A549 (cell line): Measurements from ENCODE around the gene GPATCH1. TPM values are rescaled to one million over a fixed set of nuclear protein-coding genes. Genes with fewer than 3 reads are reported as not detected.

Source experiments
- ATAC-seq, 2 experiments: fragments of 200-7000 bp in 1 of 2; fragments of >200 bp in 1 of 2; cut with Nextera tagmentation in 1 of 2; cut with Tn5 transposase in 1 of 2; 3 replicates each; pipeline versions ENCODE4 v1.8.0 to v1.9.1; 2018 to 2020; ENCODE audit warnings: mild to moderate bottlenecking in 1 of 2, moderate library complexity in 1 of 2
- CTCF ChIA-PET: fragments of 300-600 bp; sonication (Branson Sonifier 250); formaldehyde crosslinking; extraction: SDS; loops from one replicate; lab custom pipeline; 2021; ENCODE audit warnings: antibody characterized with exemption, inconsistent platforms; lab: Yijun Ruan, JAX
- POLR2A ChIA-PET: fragments of 350-600 bp; formaldehyde crosslinking; extraction: SDS; loops from one replicate; lab custom pipeline; 2021; ENCODE audit warnings: antibody characterized with exemption, inconsistent platforms; lab: Yijun Ruan, JAX
- DNase-seq, 2 experiments: peaks; one replicate each; pipeline versions ENCODE4 v3.0.0 to v3.0.0-alpha.2; 2011 to 2016; ENCODE audit warnings: low read depth in 1 of 2, low spot score in 1 of 2
- FAIRE-seq: peaks from 2 replicates; lab custom pipeline; 2011; peaks lifted over from hg19 to GRCh38; lab: Jason Lieb, UNC
- H3K27ac ChIP-seq, 2 experiments: fragments of >200 bp; sonication (Bioruptor Twin); formaldehyde crosslinking; 3 replicates each; pipeline ENCODE4 v1.5.1; 2016 to 2017
- H3K4me1 ChIP-seq: fragments of >200 bp; sonication (Bioruptor Twin); formaldehyde crosslinking; 3 replicates; pipeline ENCODE4 v1.6.1; 2016
- H3K4me2 ChIP-seq: fragments of >200 bp; sonication (Bioruptor Twin); formaldehyde crosslinking; 3 replicates; pipeline ENCODE4 v1.6.1; 2016
- H3K4me3 ChIP-seq: fragments of >200 bp; sonication (Bioruptor Twin); formaldehyde crosslinking; 3 replicates; pipeline ENCODE4 v1.5.1; 2016
- H3K9me3 ChIP-seq: fragments of >200 bp; sonication (Bioruptor Twin); formaldehyde crosslinking; 3 replicates; pipeline ENCODE4 v1.6.1; 2016
- BHLHE40 ChIP-seq: IDR thresholded peaks from 2 replicates; pipeline ENCODE4 v1.6.1; 2012; ENCODE audit warnings: low read depth, low read length, inconsistent platforms
- CBX2 ChIP-seq: fragments of 200-600 bp; sonication (generic); IDR thresholded peaks from 2 replicates; pipeline ENCODE4 v1.6.1; 2016; ENCODE audit warnings: low read depth, mild to moderate bottlenecking, borderline replicate concordance
- CHD2 ChIP-seq: fragments of 150-350 bp; IDR thresholded peaks from 2 replicates; pipeline ENCODE4 v1.6.1; 2014; ENCODE audit warnings: low read length; ENCODE audit not compliant: partially characterized antibody
- FOSB ChIP-seq: fragments of 250-450 bp; sonication (Bioruptor Pico); IDR thresholded peaks from 2 replicates; pipeline ENCODE4 v1.5.0; 2020; ENCODE audit warnings: mild to moderate bottlenecking, moderate library complexity
- FOSL2 ChIP-seq, 2 experiments: fragments of 450-650 bp in 1 of 2; fragments of >200 bp in 1 of 2; sonication (Bioruptor Twin) in 1 of 2; formaldehyde crosslinking; IDR thresholded peaks; 2 replicates each; pipeline versions ENCODE4 v1.5.0 to v1.6.1; 2016 to 2020; ENCODE audit warnings: mild to moderate bottlenecking in 1 of 2, moderate library complexity in 1 of 2
- FOXS1 ChIP-seq: fragments of 250-450 bp; sonication (Bioruptor Pico); IDR thresholded peaks from 2 replicates; pipeline ENCODE4 v1.5.0; 2020; ENCODE audit warnings: mild to moderate bottlenecking, moderate library complexity
- HDAC2 ChIP-seq: fragments of 200-600 bp; sonication (generic); IDR thresholded peaks from 2 replicates; pipeline ENCODE4 v1.6.1; 2016
- HEYL ChIP-seq: fragments of 250-450 bp; sonication (Bioruptor Pico); IDR thresholded peaks from 2 replicates; pipeline ENCODE4 v1.8.0; 2021; ENCODE audit warnings: mild to moderate bottlenecking, moderate library complexity
- HOXA7 ChIP-seq: fragments of 250-450 bp; sonication (Bioruptor Pico); IDR thresholded peaks from 2 replicates; pipeline ENCODE4 v1.5.0; 2020; ENCODE audit warnings: mild to moderate bottlenecking, moderate library complexity
- HOXB13 ChIP-seq: fragments of 250-450 bp; sonication (Bioruptor Pico); IDR thresholded peaks from 2 replicates; pipeline ENCODE4 v1.5.0; 2020; ENCODE audit warnings: low read depth, mild to moderate bottlenecking, moderate library complexity
- HOXB5 ChIP-seq: fragments of 250-450 bp; sonication (Bioruptor Pico); IDR thresholded peaks from 2 replicates; pipeline ENCODE4 v1.5.0; 2020; ENCODE audit warnings: mild to moderate bottlenecking, moderate library complexity
- JUN ChIP-seq, 2 experiments: fragments of >200 bp; sonication (Bioruptor Twin); formaldehyde crosslinking; IDR thresholded peaks; 2 replicates in 1 of 2; 3 replicates in 1 of 2; pipeline ENCODE4 v1.6.1; 2016 to 2017
- RAD21 ChIP-seq, 2 experiments: fragments of >200 bp in 1 of 2; sonication (Bioruptor Twin) in 1 of 2; formaldehyde crosslinking in 1 of 2; IDR thresholded peaks in 1 of 2; conservative IDR thresholded peaks in 1 of 2; 2 replicates in 1 of 2; 3 replicates in 1 of 2; pipeline ENCODE4 v1.6.1; 2012 to 2018; ENCODE audit warnings: inconsistent platforms in 1 of 2
- RFX5 ChIP-seq: fragments of 450-650 bp; IDR thresholded peaks from 2 replicates; pipeline ENCODE4 v1.7.1; 2014; ENCODE audit warnings: antibody characterized with exemption, mild to moderate bottlenecking, moderate library complexity
- ZFP36 ChIP-seq: fragments of 450-650 bp; IDR thresholded peaks from 2 replicates; pipeline ENCODE4 v1.6.1; 2014; ENCODE audit warnings: borderline replicate concordance; ENCODE audit not compliant: partially characterized antibody
- ZNF302 ChIP-seq: fragments of 250-450 bp; sonication (Bioruptor Pico); IDR thresholded peaks from 2 replicates; pipeline ENCODE4 v1.9.0; 2021; ENCODE audit warnings: inconsistent platforms, mild to moderate bottlenecking, moderate library complexity
- ZSCAN20 ChIP-seq: fragments of 250-450 bp; sonication (Bioruptor Pico); IDR thresholded peaks from 2 replicates; pipeline ENCODE4 v1.8.0; 2022; ENCODE audit warnings: mild to moderate bottlenecking, moderate library complexity
- WGBS: methylation state at CpG from one replicate; pipeline ENCODE4 v1.1.6; 2017; ENCODE audit errors: missing lambda C conversion rate; 5-methylcytosine and 5-hydroxymethylcytosine counted together
- polyA plus RNA-seq, 4 experiments: library from polyadenylated mRNA; depleted of rRNA in 3 of 4; stranded (reverse); fragments of >200 nt; fragmentation: RNase III in 1 of 4; extraction: RNeasy Plus Mini Kit Qiagen cat#74134 plus additional on column Dnase treatment in 1 of 4; gene quantifications; 2 replicates in 3 of 4; 3 replicates in 1 of 4; pipeline ENCODE4 v1.2.3, GENCODE V29; 2011 to 2017
- TF ChIP-seq, protein P1 (sequence below): IDR thresholded peaks from 2 replicates; pipeline ENCODE4 v1.6.1; 2012
- TF ChIP-seq, protein P2 (sequence below): fragments of >200 bp; sonication (Bioruptor Twin); formaldehyde crosslinking; IDR thresholded peaks from 2 replicates; pipeline ENCODE4 v1.6.1; 2016
- TF ChIP-seq, protein P3 (sequence below): fragments of 200-600 bp; sonication (generic); IDR thresholded peaks from 2 replicates; pipeline ENCODE4 v1.6.1; 2016; ENCODE audit warnings: antibody characterized with exemption, mild to moderate bottlenecking, moderate library complexity

The GPATCH1 gene
- polyA plus RNA-seq, 2 of the 4 experiments (the other 2 are of a cell fraction) = 12.1 to 24.2 TPM

DNA sequence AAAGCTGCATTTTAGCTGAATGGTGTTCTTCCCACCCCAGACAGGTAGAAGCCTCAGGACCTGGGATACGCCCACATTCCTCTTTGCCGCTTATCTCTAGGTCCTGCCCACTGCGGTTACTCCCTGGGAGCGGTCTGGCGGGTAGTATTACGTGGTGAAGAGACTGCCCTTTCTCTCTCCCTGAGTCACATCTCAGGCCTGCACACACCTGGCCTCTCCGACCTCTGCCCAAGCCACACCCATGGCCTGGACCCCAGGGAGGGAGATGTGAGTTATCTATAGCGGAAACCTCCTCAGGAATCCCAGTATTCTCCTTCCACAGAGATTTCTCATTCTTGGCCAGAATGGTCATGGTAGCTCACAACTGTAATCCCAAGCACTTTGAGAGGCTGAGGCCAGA, 33.6 kb upstream of the GPATCH1 start:
- H3K4me2 ChIP-seq = peak overlapping the region; percentile 6; the same call in 1 of the 3 replicates
- ATAC-seq = no peak
- 88% methylated on average over 8 of the region's 8 CpGs for WGBS

DNA sequence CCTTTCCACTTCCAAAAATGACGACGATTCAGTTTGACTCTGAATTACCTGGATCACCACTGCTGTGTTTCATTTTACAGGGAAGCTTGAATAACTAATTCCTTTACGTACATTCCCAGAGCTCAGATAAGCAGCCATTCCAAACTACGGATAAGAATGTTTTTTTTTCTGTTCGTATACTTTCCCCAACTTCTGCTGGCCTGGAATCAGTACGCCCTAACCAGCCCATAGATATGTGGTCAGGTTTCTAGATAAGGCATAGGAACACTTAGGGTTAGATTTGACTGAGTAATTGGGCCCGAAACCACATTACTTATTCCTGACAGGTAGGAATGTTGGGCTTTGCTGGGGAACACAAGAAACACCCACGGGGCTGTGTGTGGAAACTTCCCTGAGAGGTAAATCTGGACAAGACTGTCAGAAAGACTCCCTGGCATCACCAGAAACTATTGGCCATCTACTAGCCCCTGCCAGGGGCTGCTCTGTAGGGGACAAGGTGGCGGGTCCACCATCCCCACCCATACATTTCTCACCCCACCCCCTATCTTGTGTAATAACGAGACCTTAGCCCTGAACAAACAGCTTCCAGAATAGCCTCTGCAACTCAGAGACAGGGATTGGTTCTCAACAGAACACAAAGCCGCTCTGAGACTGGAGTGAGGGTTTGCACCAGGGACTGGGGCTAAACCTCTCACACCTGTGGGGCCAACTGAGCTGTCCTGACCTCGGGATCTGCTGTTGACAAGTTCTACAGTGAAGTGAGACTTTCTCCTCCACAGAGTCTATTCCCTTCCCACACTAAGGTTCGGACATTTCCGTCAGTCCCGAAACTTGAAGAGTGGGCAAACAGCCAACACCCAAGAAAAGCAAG, 31.9 kb upstream of the GPATCH1 start:
- CTCF ChIA-PET = interaction anchor here (0.9 to 3.6 kb wide), 5 partner anchors 10 to 74 kb away, joined by 3 to 14 read pairs (median 3); no protein-coding TSS in a partner anchor
- no peak overlapping the region for H3K4me3 ChIP-seq
- peak; percentile 91 for FAIRE-seq

More for the DNA sequence above, 33.6 kb upstream of the GPATCH1 start:
- FAIRE-seq (no peak), DNase-seq (peak in 1 of 2 experiments; percentile 65)
- H3K27ac ChIP-seq = peak overlapping the region in 1 of 2 experiments; percentile 54; a peak in 3 of 6 replicates
- CTCF ChIA-PET = interaction anchor here (0.9 to 3.6 kb wide), 9 partner anchors 9 to 137 kb away, joined by 3 to 14 read pairs (median 4); no protein-coding TSS in a partner anchor
- peaks cover 4% of the 10 kb centered on the region; the same call in 1 of the 3 replicates for H3K9me3 ChIP-seq
- TF ChIP-seq CBX2 = no peak
- TF ChIP-seq, protein P1, sequence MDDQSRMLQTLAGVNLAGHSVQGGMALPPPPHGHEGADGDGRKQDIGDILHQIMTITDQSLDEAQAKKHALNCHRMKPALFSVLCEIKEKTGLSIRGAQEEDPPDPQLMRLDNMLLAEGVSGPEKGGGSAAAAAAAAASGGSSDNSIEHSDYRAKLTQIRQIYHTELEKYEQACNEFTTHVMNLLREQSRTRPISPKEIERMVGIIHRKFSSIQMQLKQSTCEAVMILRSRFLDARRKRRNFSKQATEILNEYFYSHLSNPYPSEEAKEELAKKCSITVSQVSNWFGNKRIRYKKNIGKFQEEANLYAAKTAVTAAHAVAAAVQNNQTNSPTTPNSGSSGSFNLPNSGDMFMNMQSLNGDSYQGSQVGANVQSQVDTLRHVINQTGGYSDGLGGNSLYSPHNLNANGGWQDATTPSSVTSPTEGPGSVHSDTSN = 0 out of 2 replicates have a peak, but pooled peaks have one; percentile 2
- TF ChIP-seq FOXS1 = 0 out of 2 replicates have a peak, but pooled peaks have one; percentile 2
- no peak overlapping the region for H3K4me3 ChIP-seq
- peaks cover 58% of the 10 kb centered on the region for H3K4me1 ChIP-seq
- POLR2A ChIA-PET = interaction anchor here (0.8 kb wide), 1 partner anchor 18 kb away, joined by 4 read pairs; no protein-coding TSS in a partner anchor

DNA sequence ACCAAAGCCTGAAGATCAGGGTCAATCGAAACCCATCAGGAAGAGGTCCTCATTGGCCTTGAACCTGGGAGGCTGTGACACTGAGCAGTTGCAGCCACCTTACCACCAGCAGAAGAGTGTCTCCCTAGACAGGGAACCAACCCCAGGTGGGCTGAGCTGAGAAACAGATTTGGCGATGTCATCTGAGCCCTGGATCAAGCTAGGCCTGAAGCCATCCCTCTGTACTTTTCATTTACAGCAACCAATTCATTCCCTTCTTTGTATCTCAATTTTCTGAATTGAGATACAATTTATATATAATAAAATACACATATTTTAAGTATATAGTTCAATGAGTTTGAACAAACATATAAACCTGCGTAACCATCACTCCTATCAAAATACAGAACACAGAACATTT, 30.9 kb upstream of the GPATCH1 start:
- ATAC-seq = no peak
- Histone ChIP-seq H3K9me3 (no peaks in the 10 kb centered on the region), H3K27ac (peak overlapping the region in 1 of 2 experiments; percentile 74; a peak in 4 of 6 replicates), H3K4me3 (no peak overlapping the region), H3K4me1 (peaks cover 74% of the 10 kb centered on the region), H3K4me2 (no peak overlapping the region)
- FAIRE-seq = peak; percentile 65
- 96% methylated on average over 3 of the region's 3 CpGs for WGBS
- DNase-seq = no peak
- TF ChIP-seq HOXA7 (no peak), ZSCAN20 (CRISPR knock-in tag) (no peak), HDAC2 (no peak), RFX5 (no peak), CHD2 (no peak), ZFP36 (no peak), ZNF302 (CRISPR knock-in tag) (no peak), FOSL2 (IDR thresholded peaks at IDR 0.05) (no peak), FOSL2 (CRISPR knock-in tag; IDR thresholded peaks at IDR 0.05) (no peak), FOSB (no peak), BHLHE40 (no peak), HOXB13 (CRISPR knock-in tag) (no peak), CBX2 (no peak)
- TF ChIP-seq, protein P2, sequence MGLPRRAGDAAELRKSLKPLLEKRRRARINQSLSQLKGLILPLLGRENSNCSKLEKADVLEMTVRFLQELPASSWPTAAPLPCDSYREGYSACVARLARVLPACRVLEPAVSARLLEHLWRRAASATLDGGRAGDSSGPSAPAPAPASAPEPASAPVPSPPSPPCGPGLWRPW = no peak
- TF ChIP-seq, protein P3, sequence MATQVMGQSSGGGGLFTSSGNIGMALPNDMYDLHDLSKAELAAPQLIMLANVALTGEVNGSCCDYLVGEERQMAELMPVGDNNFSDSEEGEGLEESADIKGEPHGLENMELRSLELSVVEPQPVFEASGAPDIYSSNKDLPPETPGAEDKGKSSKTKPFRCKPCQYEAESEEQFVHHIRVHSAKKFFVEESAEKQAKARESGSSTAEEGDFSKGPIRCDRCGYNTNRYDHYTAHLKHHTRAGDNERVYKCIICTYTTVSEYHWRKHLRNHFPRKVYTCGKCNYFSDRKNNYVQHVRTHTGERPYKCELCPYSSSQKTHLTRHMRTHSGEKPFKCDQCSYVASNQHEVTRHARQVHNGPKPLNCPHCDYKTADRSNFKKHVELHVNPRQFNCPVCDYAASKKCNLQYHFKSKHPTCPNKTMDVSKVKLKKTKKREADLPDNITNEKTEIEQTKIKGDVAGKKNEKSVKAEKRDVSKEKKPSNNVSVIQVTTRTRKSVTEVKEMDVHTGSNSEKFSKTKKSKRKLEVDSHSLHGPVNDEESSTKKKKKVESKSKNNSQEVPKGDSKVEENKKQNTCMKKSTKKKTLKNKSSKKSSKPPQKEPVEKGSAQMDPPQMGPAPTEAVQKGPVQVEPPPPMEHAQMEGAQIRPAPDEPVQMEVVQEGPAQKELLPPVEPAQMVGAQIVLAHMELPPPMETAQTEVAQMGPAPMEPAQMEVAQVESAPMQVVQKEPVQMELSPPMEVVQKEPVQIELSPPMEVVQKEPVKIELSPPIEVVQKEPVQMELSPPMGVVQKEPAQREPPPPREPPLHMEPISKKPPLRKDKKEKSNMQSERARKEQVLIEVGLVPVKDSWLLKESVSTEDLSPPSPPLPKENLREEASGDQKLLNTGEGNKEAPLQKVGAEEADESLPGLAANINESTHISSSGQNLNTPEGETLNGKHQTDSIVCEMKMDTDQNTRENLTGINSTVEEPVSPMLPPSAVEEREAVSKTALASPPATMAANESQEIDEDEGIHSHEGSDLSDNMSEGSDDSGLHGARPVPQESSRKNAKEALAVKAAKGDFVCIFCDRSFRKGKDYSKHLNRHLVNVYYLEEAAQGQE = no peak
- ChIA-PET POLR2A (no interaction called here), CTCF (interaction anchor here (2.6 to 3.6 kb wide), 2 partner anchors 9 to 68 kb away, joined by 11 to 14 read pairs; no protein-coding TSS in a partner anchor)

More for the DNA sequence above, 31.9 kb upstream of the GPATCH1 start:
- TF ChIP-seq HOXB5 (0 out of 2 replicates have a peak, but pooled peaks have one; percentile 47), CHD2 (no peak), RAD21 (conservative IDR thresholded peaks at IDR 0.05 in 1 of 2, IDR thresholded peaks at IDR 0.05 in 1 of 2) (no peak), RFX5 (no peak), JUN (IDR thresholded peaks at IDR 0.05) (no peak), HEYL (CRISPR knock-in tag) (no peak), HOXA7 (0 out of 2 replicates have a peak, but pooled peaks have one; percentile 52)
- 67% methylated on average over 15 of the region's 15 CpGs for WGBS
- peak; percentile 27 to 49; a peak in 5 of 6 replicates for ATAC-seq
- Histone ChIP-seq H3K4me2 (peak overlapping the region; percentile 36), H3K9me3 (peaks cover 1% of the 10 kb centered on the region; the same call in 1 of the 3 replicates), H3K27ac (peak overlapping the region; percentile 11 to 74; a peak in 5 of 6 replicates), H3K4me1 (peaks cover 63% of the 10 kb centered on the region)
- no peak for DNase-seq
- POLR2A ChIA-PET = interaction anchor here (0.7 kb wide), 1 partner anchor 16 kb away, joined by 11 read pairs; no protein-coding TSS in a partner anchor
